Prostate gland (tissue), 2 donors: ENCODE results near the gene RGS13. TPM values are rescaled to one million over a fixed set of nuclear protein-coding genes. Genes with fewer than 3 reads are reported as not detected.

Experiments
- DNase-seq: peaks from one replicate; pipeline ENCODE4 v3.0.0-alpha.2; 2019; ENCODE audit warnings: low spot score
- H3K27ac ChIP-seq, 2 donors: fragments of 200-600 bp; sonication (generic); 2 replicates each; pipeline ENCODE4 v1.5.1; 2017 to 2019
- H3K27me3 ChIP-seq: fragments of 200-600 bp; sonication (generic); replicated peaks from 2 replicates; pipeline ENCODE4 v1.5.1; 2019; ENCODE audit not compliant: insufficient read depth
- H3K36me3 ChIP-seq, 2 donors: fragments of 200-600 bp; sonication (generic); 1 replicate in 1 of 2; 2 replicates in 1 of 2; pipeline versions ENCODE4 v1.5.1 to v1.8.1; 2017 to 2019
- H3K4me1 ChIP-seq: fragments of 200-600 bp; sonication (generic); replicated peaks from 2 replicates; pipeline ENCODE4 v1.5.1; 2019
- H3K4me3 ChIP-seq, 2 donors: fragments of 200-600 bp; sonication (generic); 2 replicates each; pipeline ENCODE4 v1.5.1; 2017 to 2019
- H3K9me3 ChIP-seq: fragments of 200-600 bp; sonication (generic); 2 replicates; pipeline ENCODE4 v1.5.1; 2017
- CTCF ChIP-seq, 4 experiments: fragments of 200-600 bp in 2 of 4; fragments of 450-650 bp in 2 of 4; sonication (generic) in 2 of 4; IDR thresholded peaks; 1 replicate in 3 of 4; 2 replicates in 1 of 4; pipeline ENCODE4 v1.5.1; 2016 to 2019; ENCODE audit warnings: antibody characterized with exemption in 4 of 4, mild to moderate bottlenecking in 2 of 4, moderate library complexity in 2 of 4
- POLR2A ChIP-seq: fragments of 450-650 bp; IDR thresholded peaks from one replicate; pipeline ENCODE4 v1.6.1; 2016; ENCODE audit warnings: antibody characterized with exemption, mild to moderate bottlenecking
- POLR2AphosphoS5 ChIP-seq: sonication (generic); formaldehyde crosslinking; IDR thresholded peaks from one replicate; pipeline ENCODE4 v1.6.1; 2017; ENCODE audit warnings: antibody characterized with exemption
- WGBS: methylation state at CpG from one replicate; pipeline ENCODE4 v1.1.5; 2018; 5-methylcytosine and 5-hydroxymethylcytosine counted together
- intact Hi-C: fragments of 100-400 bp; cut with DNase I; formaldehyde crosslinking; loops from one replicate; pipeline ENCODE4 v1.14.2; 2022
- total RNA-seq, 2 donors: library from RNA; depleted of rRNA; stranded (reverse); fragments of >200 nt; gene quantifications; one replicate each; pipeline ENCODE4 v1.1.0, GENCODE V29; 2016

The RGS13 gene
- not detected for total RNA-seq

GRCh38 chr1:192635939-192636338 lies at the start of gene RGS13:
Gene RGS13 (plus strand): TSS chr1:192636147. CDS start chr1:192644335, 8,188 bp downstream.
- WGBS: 54% methylated on average over 4 of the region's 4 CpGs

GRCh38 chr1:192587386-192588266 lies 48.3 kb upstream of the RGS13 start:
- DNase-seq: no peak
- no peak for TF ChIP-seq POLR2A
- no peak for TF ChIP-seq CTCF (IDR thresholded peaks at IDR 0.05)
- TF ChIP-seq POLR2AphosphoS5: no peak
- no peaks in the 10 kb centered on the region for H3K4me1 ChIP-seq
- no peaks in the 10 kb centered on the region for H3K9me3 ChIP-seq
- intact Hi-C loops: no loop called here
- WGBS: 68% methylated on average over 5 of the region's 5 CpGs
- H3K36me3 ChIP-seq: no peaks in the 10 kb centered on the region
- H3K4me3 ChIP-seq: no peak overlapping the region
- no peaks in the 10 kb centered on the region for H3K27me3 ChIP-seq
- no peak overlapping the region for H3K27ac ChIP-seq

More at GRCh38 chr1:192635939-192636338, at the start of gene RGS13:
- intact Hi-C loops: loop anchor here (10.0 kb wide), 1 partner anchor 159 kb away; no protein-coding TSS in a partner anchor
- Histone ChIP-seq H3K4me3 (no peak within 1 kb of the TSS), H3K27ac (no peak within 1 kb of the TSS), H3K27me3 (no peaks in the 10 kb centered on the region), H3K36me3 (no peaks in the 10 kb centered on the region), H3K4me1 (no peaks in the 10 kb centered on the region), H3K9me3 (no peaks in the 10 kb centered on the region)
- no peak for TF ChIP-seq CTCF (IDR thresholded peaks at IDR 0.05)
- no peak for DNase-seq

GRCh38 chr1:192588546-192588945 lies 47.4 kb upstream of the RGS13 start:
- H3K27me3 ChIP-seq: no peaks in the 10 kb centered on the region
- no peak for TF ChIP-seq POLR2AphosphoS5
- 95% methylated on average over 1 of the region's 1 CpG for WGBS
- H3K27ac ChIP-seq: no peak overlapping the region
- no peaks in the 10 kb centered on the region for H3K4me1 ChIP-seq
- H3K36me3 ChIP-seq: no peaks in the 10 kb centered on the region
- no peak overlapping the region for H3K4me3 ChIP-seq
- intact Hi-C loops: no loop called here
- DNase-seq: no peak
- no peaks in the 10 kb centered on the region for H3K9me3 ChIP-seq

- Histone ChIP-seq H3K27me3 (no peaks in the 10 kb centered on the region), H3K4me3 (no peak overlapping the region), H3K27ac (no peak overlapping the region), H3K9me3 (no peaks in the 10 kb centered on the region), H3K4me1 (no peaks in the 10 kb centered on the region), H3K36me3 (no peaks in the 10 kb centered on the region)
- no peak for DNase-seq
- TF ChIP-seq CTCF (IDR thresholded peaks at IDR 0.05): no peak
- TF ChIP-seq POLR2AphosphoS5: no peak
- no peak for TF ChIP-seq POLR2A
- 63% methylated on average over 3 of the region's 3 CpGs for WGBS
- intact Hi-C loops: no loop called here
Measured at GRCh38 chr1:192589813-192590212, 46.1 kb upstream of the RGS13 start.

GRCh38 chr1:192592517-192592916 lies 43.4 kb upstream of the RGS13 start:
- no peaks in the 10 kb centered on the region for H3K27me3 ChIP-seq
- H3K36me3 ChIP-seq: no peaks in the 10 kb centered on the region
- intact Hi-C loops: no loop called here
- 68% methylated on average over 4 of the region's 4 CpGs for WGBS
- no peaks in the 10 kb centered on the region for H3K4me1 ChIP-seq
- H3K27ac ChIP-seq: no peak overlapping the region
- no peak for TF ChIP-seq CTCF (IDR thresholded peaks at IDR 0.05)
- no peak for TF ChIP-seq POLR2AphosphoS5
- TF ChIP-seq POLR2A: no peak
- H3K9me3 ChIP-seq: no peaks in the 10 kb centered on the region
- H3K4me3 ChIP-seq: no peak overlapping the region
- DNase-seq: no peak
